BE2C (cell line): Measurements from ENCODE around the gene MTMR4.
"Not testable (repeated sequence)": the region's sequence is repeated elsewhere in the genome, so short reads cannot be mapped to it uniquely, and the experiment has no call there.

ENCODE experiments used
- DNase-seq: peaks from one replicate; pipeline ENCODE4 v3.0.0-alpha.2; 2020
- H3K27me3 ChIP-seq: fragments of 250-450 bp; sonication (Bioruptor Pico); 2 replicates; pipeline ENCODE4 v1.5.1; 2020; ENCODE audit warnings: mild to moderate bottlenecking
- H3K36me3 ChIP-seq: fragments of 250-450 bp; sonication (Bioruptor Pico); 2 replicates; pipeline ENCODE4 v1.5.1; 2020; ENCODE audit warnings: mild to moderate bottlenecking
- H3K4me1 ChIP-seq: fragments of 250-450 bp; sonication (Bioruptor Pico); 2 replicates; pipeline ENCODE4 v1.5.1; 2020
- H3K4me3 ChIP-seq: 2 replicates; pipeline ENCODE4 v1.5.1; 2011; ENCODE audit warnings: low read depth, low read length
- H3K9me3 ChIP-seq: fragments of 250-450 bp; sonication (Bioruptor Pico); 2 replicates; pipeline ENCODE4 v1.5.1; 2020
- TF ChIP-seq, protein P1 (sequence below): IDR thresholded peaks from 2 replicates; pipeline ENCODE4 v1.5.1; 2012; ENCODE audit warnings: mild to moderate bottlenecking, low read depth, low read length

MTMR4 gene

DNA sequence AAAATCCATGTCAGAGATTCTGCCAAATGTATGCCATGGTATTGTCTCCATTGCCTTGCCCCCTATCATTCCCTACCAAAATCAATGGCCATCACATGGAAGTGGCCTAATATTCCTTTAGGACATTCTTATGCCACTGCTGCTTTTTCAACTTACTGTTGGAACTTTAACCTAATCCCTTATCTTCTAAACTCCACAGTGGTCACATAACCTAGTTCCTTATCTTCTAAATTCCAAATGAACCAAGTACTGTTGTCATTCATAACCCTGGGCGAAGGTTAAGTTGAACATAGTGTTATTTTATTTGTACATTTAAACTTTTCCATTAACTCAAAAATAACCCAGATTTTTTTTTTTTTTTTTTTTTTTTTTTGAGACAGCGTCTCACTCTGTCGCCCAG lies 29.8 kb downstream of the MTMR4 start:
- TF ChIP-seq, protein P1, sequence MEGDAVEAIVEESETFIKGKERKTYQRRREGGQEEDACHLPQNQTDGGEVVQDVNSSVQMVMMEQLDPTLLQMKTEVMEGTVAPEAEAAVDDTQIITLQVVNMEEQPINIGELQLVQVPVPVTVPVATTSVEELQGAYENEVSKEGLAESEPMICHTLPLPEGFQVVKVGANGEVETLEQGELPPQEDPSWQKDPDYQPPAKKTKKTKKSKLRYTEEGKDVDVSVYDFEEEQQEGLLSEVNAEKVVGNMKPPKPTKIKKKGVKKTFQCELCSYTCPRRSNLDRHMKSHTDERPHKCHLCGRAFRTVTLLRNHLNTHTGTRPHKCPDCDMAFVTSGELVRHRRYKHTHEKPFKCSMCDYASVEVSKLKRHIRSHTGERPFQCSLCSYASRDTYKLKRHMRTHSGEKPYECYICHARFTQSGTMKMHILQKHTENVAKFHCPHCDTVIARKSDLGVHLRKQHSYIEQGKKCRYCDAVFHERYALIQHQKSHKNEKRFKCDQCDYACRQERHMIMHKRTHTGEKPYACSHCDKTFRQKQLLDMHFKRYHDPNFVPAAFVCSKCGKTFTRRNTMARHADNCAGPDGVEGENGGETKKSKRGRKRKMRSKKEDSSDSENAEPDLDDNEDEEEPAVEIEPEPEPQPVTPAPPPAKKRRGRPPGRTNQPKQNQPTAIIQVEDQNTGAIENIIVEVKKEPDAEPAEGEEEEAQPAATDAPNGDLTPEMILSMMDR, result no peak
- no peak overlapping the region for H3K4me3 ChIP-seq
- no peaks in the 10 kb centered on the region for H3K4me1 ChIP-seq
- H3K36me3 ChIP-seq, result peaks cover 8% of the 10 kb centered on the region
- DNase-seq, result no peak
- H3K27me3 ChIP-seq, result peaks cover 21% of the 10 kb centered on the region
- no peaks in the 10 kb centered on the region for H3K9me3 ChIP-seq

DNA sequence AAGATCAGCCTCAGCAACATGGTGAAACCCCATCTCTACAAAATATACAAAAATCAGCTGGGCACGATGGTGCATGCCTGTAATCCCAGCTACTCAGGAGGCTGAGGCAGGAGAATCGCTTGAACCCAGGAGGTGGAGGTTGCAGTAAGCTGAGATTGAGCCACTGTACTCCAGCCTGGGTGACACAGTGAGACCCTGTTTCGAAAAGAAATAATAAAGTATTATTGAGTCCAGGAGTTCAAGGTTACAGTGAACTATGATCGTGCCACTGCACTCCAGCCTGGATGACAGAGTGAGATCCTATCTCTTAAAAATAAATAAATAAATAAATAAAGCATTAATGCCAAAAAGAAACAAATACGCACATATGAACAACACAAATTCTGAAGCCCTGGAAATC lies 32.6 kb downstream of the MTMR4 start:
- H3K27me3 ChIP-seq, result peaks cover 22% of the 10 kb centered on the region
- not testable (repeated sequence) for H3K4me3 ChIP-seq, H3K9me3 ChIP-seq, DNase-seq, H3K4me1 ChIP-seq, H3K36me3 ChIP-seq

DNA sequence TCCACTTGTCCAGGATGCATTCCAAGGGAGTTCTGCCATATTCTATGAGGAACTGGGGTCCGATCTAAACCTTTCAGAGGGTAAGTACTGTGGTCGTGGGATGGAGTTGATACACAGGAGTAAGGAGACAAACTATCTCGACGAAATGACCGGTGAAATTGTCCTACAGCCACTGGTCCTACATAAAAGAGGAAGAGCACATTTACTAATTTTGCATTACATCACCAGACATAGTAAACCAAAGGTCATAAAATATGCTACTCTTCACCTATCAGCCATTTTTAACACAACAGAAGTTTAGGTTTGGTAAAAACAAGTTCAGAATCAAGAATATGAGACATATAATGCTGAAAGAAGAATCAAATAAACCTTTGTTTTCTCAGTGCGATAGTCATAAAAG lies 34.3 kb downstream of the MTMR4 start:
- Histone ChIP-seq H3K27me3 (peaks cover 31% of the 10 kb centered on the region), H3K4me1 (no peaks in the 10 kb centered on the region), H3K9me3 (no peaks in the 10 kb centered on the region), H3K4me3 (no peak overlapping the region), H3K36me3 (no peaks in the 10 kb centered on the region)
- TF ChIP-seq, protein P1, result no peak
- no peak for DNase-seq

DNA sequence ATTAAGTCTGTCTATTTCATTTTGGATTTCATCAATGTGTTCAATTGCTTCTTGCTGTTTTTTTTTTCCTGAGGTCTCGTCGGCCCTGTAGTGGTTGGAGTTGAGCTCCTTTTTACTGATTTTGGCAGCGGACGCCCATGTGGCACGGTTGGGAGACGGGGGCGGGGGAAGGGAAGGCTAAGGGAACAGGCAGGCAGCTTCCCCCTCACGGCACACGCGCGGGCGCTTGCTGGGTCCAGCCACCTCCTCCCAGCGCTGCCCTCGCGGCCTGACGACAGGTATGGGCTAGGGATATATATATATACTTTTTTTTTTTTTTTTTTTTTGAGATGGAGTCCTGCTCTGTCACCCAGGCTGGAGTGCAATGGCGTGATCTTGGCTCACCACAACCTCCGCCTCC lies 37.6 kb downstream of the MTMR4 start:
- TF ChIP-seq, protein P1, result no peak
- H3K4me1 ChIP-seq, result no peaks in the 10 kb centered on the region
- no peak for DNase-seq
- no peaks in the 10 kb centered on the region for H3K36me3 ChIP-seq
- peaks cover 25% of the 10 kb centered on the region for H3K27me3 ChIP-seq
- no peak overlapping the region for H3K4me3 ChIP-seq
- H3K9me3 ChIP-seq, result no peaks in the 10 kb centered on the region

DNA sequence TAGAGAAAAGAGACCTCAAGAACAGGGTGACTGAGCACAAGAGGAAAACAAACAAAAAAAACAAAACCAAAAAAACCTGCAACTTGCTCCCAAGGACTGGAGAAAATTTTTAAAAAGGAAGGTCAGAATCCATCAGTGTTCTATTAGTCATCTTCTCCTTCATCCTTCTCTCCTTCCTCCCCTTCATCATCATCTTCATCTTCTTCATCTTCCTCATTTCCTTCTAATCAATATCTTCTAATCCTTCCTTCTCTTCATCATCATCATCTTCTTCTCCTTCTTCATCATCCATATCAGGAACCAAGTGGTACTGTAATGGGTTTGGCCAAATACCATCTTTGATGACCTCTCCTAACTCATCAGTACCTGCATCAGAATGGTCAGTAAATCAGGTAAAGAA lies 38.5 kb downstream of the MTMR4 start:
- no peak for DNase-seq
- TF ChIP-seq, protein P1, result no peak
- Histone ChIP-seq H3K36me3 (no peaks in the 10 kb centered on the region), H3K4me1 (no peaks in the 10 kb centered on the region), H3K9me3 (no peaks in the 10 kb centered on the region), H3K27me3 (peaks cover 22% of the 10 kb centered on the region), H3K4me3 (no peak overlapping the region)

DNA sequence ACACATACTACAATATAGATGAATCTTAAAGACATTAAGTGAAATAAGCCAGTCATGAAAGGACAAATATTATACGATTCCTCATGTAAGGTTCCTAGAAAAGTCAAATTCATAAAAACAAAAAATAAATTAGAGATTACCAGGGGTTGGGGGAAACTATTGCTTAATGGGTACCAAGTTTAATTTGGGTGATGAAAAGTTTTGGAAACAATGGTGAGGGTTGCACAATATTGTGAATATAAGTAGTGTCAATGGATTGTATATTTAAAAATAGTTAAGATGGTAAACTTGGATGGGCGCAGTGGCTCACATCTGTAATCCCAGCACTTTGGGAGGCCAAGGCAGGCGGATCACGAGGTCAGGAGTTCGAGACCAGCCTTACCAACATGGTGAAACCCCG lies 44.1 kb downstream of the MTMR4 start:
- peaks cover 43% of the 10 kb centered on the region for H3K27me3 ChIP-seq
- no peaks in the 10 kb centered on the region for H3K9me3 ChIP-seq
- TF ChIP-seq, protein P1, result no peak
- no peak for DNase-seq
- H3K4me1 ChIP-seq, result no peaks in the 10 kb centered on the region
- no peaks in the 10 kb centered on the region for H3K36me3 ChIP-seq
- H3K4me3 ChIP-seq, result no peak overlapping the region

DNA sequence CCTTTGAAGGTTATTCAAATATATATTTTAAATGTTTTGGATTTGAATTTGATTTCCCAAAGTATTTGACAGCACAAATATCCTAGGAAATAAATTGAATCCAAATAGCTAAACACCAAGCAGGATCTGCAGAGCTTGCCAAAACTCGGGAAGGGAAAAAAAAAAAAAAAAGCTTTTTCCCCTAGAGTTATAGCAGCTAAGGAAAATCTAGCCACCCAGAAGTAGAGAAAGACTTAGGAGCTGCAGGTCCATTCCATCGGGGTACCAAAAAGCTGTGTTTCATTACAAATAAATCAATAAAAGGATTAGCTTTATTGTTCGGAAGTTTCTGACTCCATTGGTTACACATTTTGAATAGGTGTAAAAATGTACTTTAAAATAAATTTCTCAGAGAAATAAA lies 45.5 kb downstream of the MTMR4 start:
- TF ChIP-seq, protein P1, result no peak
- H3K9me3 ChIP-seq, result no peaks in the 10 kb centered on the region

More for the DNA sequence above, 45.5 kb downstream of the MTMR4 start:
- H3K4me3 ChIP-seq, result no peak overlapping the region
- H3K27me3 ChIP-seq, result peaks cover 40% of the 10 kb centered on the region
- no peaks in the 10 kb centered on the region for H3K4me1 ChIP-seq
- no peaks in the 10 kb centered on the region for H3K36me3 ChIP-seq
- DNase-seq, result no peak
